Hepatocyte (in vitro differentiated cells): ENCODE measurements around the gene RBKS. TPM values are rescaled to one million over a fixed set of nuclear protein-coding genes. Genes with fewer than 3 reads are reported as not detected.
A peak's percentile ranks its signal among the peaks of the same experiment; 100 is the strongest.

Experiments used
- DNase-seq: peaks from one replicate; pipeline ENCODE4 v3.0.0-alpha.2; 2016; ENCODE audit warnings: low spot score
- H2AFZ ChIP-seq: fragments of 200-600 bp; sonication (generic); 2 replicates; pipeline ENCODE4 v1.6.0; 2016; ENCODE audit warnings: antibody characterized with exemption, mild to moderate bottlenecking
- H3K27ac ChIP-seq: fragments of 200-600 bp; sonication (generic); 2 replicates; pipeline ENCODE4 v1.5.1; 2016; ENCODE audit warnings: mild to moderate bottlenecking
- H3K27me3 ChIP-seq: fragments of 200-600 bp; sonication (generic); 2 replicates; pipeline ENCODE4 v1.6.1; 2016
- H3K36me3 ChIP-seq: fragments of 200-600 bp; sonication (generic); replicated peaks from 2 replicates; pipeline ENCODE4 v1.5.1; 2016; ENCODE audit warnings: low read depth; ENCODE audit not compliant: insufficient read depth
- H3K4me1 ChIP-seq: fragments of 200-600 bp; sonication (generic); 2 replicates; pipeline ENCODE4 v1.5.1; 2016; ENCODE audit warnings: mild to moderate bottlenecking, moderate library complexity; ENCODE audit not compliant: insufficient read depth
- H3K4me2 ChIP-seq: fragments of 200-600 bp; sonication (generic); 2 replicates; pipeline ENCODE4 v1.6.0; 2016
- H3K4me3 ChIP-seq: fragments of 200-600 bp; sonication (generic); 2 replicates; pipeline ENCODE4 v1.5.1; 2016; ENCODE audit warnings: mild to moderate bottlenecking
- H3K79me2 ChIP-seq: fragments of 200-600 bp; sonication (generic); 2 replicates; pipeline ENCODE4 v1.6.0; 2017; ENCODE audit warnings: mild to moderate bottlenecking
- H3K9me2 ChIP-seq: fragments of 200-600 bp; sonication (generic); replicated peaks from 2 replicates; pipeline ENCODE4 v1.6.0; 2017; ENCODE audit warnings: mild to moderate bottlenecking; ENCODE audit not compliant: insufficient read depth
- H3K9me3 ChIP-seq: fragments of 200-600 bp; sonication (generic); 2 replicates; pipeline ENCODE4 v1.5.1; 2016; ENCODE audit warnings: low read depth, mild to moderate bottlenecking
- H4K20me1 ChIP-seq: fragments of 200-600 bp; sonication (generic); 2 replicates; pipeline ENCODE4 v1.6.0; 2016; ENCODE audit warnings: mild to moderate bottlenecking; ENCODE audit not compliant: insufficient read depth, poor library complexity, severe bottlenecking
- EZH2 ChIP-seq: fragments of 200-600 bp; sonication (generic); IDR thresholded peaks from 2 replicates; pipeline ENCODE4 v1.6.1; 2016; ENCODE audit warnings: antibody characterized with exemption, mild to moderate bottlenecking, borderline replicate concordance
- EZH2phosphoT487 ChIP-seq: fragments of 200-600 bp; sonication (generic); IDR thresholded peaks from one replicate; pipeline ENCODE4 v1.6.1; 2018; ENCODE audit warnings: antibody characterized with exemption, mild to moderate bottlenecking, low read depth, moderate library complexity; ENCODE audit not compliant: unreplicated experiment, severe bottlenecking
- WGBS: methylation state at CpG from one replicate; pipeline ENCODE4 v1.1.6; 2016; ENCODE audit warnings: low lambda C conversion rate; ENCODE audit errors: missing lambda C conversion rate; 5-methylcytosine and 5-hydroxymethylcytosine counted together
- polyA plus RNA-seq: library from polyadenylated mRNA; unstranded; fragments of >200 nt; fragmentation: Nextera tagmentation; extraction: Ambion mirVana; gene quantifications from 2 replicates; pipeline ENCODE4 v1.2.1, GENCODE V29; 2016
- total RNA-seq: library from RNA; depleted of rRNA; stranded (reverse); fragments of >200 nt; gene quantifications from 2 replicates; pipeline ENCODE4 v1.2.3, GENCODE V29; 2014
- TF ChIP-seq, protein P1 (sequence below): fragments of 200-600 bp; sonication (generic); IDR thresholded peaks from 2 replicates; pipeline ENCODE4 v1.5.1; 2016; ENCODE audit warnings: antibody characterized with exemption, mild to moderate bottlenecking; ENCODE audit not compliant: poor library complexity

Gene RBKS
- total and polyA plus RNA-seq, 2 experiments from 2014 or later = 5.5 to 7.2 TPM

DNA sequence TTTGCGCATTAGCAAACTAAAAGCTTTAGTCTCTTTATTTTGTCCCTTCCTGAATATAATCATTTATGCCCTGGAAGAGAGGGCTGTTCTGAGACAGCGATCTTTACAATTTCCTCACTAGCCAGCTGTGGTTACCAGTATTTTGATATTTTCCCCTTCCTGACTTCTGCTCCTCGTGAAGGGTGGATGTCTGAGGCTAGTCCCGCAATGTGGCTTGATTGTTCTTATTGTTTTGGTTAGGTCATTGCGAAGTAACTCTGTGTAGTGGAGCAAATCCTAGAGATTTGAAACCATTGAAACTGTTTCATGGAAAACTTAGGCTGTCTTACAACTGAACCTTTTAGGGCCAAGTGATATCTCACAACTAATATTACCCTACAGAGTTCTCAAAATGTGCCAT lies 116.2 kb downstream of the RBKS start:
- Histone ChIP-seq H3K36me3 (peaks cover 4% of the 10 kb centered on the region), H3K4me1 (peaks cover 20% of the 10 kb centered on the region), H3K4me2 (peak overlapping the region; percentile 78), H3K9me2 (no peaks in the 10 kb centered on the region), H3K27me3 (no peaks in the 10 kb centered on the region), H3K9me3 (no peaks in the 10 kb centered on the region), H3K27ac (peak overlapping the region; percentile 96), H3K79me2 (peaks cover 70% of the 10 kb centered on the region), H2AFZ (no peak overlapping the region), H3K4me3 (no peak overlapping the region), H4K20me1 (peaks cover 7% of the 10 kb centered on the region)
- 84% methylated on average over 5 of the region's 5 CpGs for WGBS
- TF ChIP-seq, protein P1, sequence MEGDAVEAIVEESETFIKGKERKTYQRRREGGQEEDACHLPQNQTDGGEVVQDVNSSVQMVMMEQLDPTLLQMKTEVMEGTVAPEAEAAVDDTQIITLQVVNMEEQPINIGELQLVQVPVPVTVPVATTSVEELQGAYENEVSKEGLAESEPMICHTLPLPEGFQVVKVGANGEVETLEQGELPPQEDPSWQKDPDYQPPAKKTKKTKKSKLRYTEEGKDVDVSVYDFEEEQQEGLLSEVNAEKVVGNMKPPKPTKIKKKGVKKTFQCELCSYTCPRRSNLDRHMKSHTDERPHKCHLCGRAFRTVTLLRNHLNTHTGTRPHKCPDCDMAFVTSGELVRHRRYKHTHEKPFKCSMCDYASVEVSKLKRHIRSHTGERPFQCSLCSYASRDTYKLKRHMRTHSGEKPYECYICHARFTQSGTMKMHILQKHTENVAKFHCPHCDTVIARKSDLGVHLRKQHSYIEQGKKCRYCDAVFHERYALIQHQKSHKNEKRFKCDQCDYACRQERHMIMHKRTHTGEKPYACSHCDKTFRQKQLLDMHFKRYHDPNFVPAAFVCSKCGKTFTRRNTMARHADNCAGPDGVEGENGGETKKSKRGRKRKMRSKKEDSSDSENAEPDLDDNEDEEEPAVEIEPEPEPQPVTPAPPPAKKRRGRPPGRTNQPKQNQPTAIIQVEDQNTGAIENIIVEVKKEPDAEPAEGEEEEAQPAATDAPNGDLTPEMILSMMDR = no peak
- TF ChIP-seq EZH2phosphoT487 = no peak
- TF ChIP-seq EZH2 = no peak
- no peak for DNase-seq

DNA sequence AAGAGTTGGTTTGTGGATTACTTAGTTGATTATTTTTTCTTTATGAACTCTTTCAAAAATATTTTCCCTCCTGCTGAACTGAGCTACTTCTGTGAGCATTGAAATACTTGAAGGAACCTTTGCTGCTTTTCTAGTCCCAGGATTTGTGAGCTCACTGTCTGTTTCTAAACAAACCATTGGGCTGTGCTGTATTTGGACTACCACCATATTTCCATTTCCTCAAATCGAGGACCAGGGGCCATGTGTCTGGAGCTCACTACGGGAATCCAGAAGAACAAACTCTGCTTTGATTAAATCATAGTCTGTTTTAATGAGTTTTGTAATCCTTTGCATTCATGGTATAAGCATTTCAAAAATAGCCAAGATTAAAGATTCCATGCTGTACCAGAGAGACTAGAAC lies 117.4 kb downstream of the RBKS start:
- H3K79me2 ChIP-seq = peaks cover 59% of the 10 kb centered on the region
- peak overlapping the region; percentile 66 for H3K4me3 ChIP-seq
- H3K4me2 ChIP-seq = peak overlapping the region; percentile 78
- peaks cover 20% of the 10 kb centered on the region for H3K4me1 ChIP-seq
- no peak for DNase-seq
- no peak for TF ChIP-seq EZH2
- TF ChIP-seq, protein P1 = no peak
- TF ChIP-seq EZH2phosphoT487 = no peak
- H2AFZ ChIP-seq = no peak overlapping the region
- H3K36me3 ChIP-seq = peaks cover 4% of the 10 kb centered on the region
- no peaks in the 10 kb centered on the region for H3K27me3 ChIP-seq
- H3K9me3 ChIP-seq = no peaks in the 10 kb centered on the region
- H4K20me1 ChIP-seq = peaks cover 4% of the 10 kb centered on the region
- WGBS = 19% methylated on average over 2 of the region's 2 CpGs
- H3K9me2 ChIP-seq = no peaks in the 10 kb centered on the region
- H3K27ac ChIP-seq = peak overlapping the region; percentile 96

DNA sequence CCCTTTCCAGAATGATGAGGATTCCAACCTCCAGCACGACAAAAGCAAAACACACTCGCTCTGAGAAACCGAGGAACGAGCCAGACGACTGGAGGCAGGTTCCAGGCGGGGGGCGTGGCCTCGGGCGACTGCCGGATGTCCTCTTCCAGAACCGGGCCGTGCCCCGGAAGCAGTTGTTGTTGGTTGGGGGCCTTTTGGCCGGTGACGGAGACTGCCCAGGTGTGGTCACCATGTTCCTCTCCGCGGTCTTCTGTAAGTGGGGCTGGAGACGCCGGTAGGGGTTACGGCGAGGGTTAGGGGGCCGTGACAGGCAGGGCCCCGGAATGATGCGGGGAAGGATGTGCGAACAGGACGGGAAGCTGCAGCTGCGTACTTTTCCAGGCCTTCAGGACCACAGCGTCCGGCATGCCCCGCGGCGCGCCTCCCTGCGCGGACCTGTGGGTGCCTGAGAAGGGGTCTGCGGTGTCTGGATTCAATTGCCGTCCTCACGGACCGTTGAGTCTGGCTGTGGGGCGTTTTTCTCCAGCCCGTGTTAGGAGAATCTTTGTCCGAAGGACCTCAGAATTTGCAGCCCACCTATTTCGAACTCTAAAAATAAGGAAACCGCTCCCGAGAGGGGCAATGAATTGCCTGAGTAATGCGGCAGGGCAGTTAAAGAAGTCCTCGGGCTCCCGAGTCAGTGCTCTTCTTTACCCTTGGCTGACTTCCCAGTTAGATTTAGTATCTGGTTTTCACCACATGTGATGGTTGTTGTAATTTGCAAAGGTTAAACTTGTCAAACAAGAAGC lies 118.4 kb downstream of the RBKS start, which contains the start of gene MRPL33:
Gene MRPL33 (plus strand): TSS at position 172 of the 788 bp plus-strand sequence. CDS start 59 bp downstream, at position 231.
- Histone ChIP-seq H3K36me3 (peaks cover 4% of the 10 kb centered on the region), H3K27ac (peak within 1 kb of the TSS; percentile 96), H3K9me2 (no peaks in the 10 kb centered on the region), H3K27me3 (no peaks in the 10 kb centered on the region), H3K4me3 (peak within 1 kb of the TSS; percentile 66), H3K4me2 (peak within 1 kb of the TSS; percentile 78), H3K4me1 (peaks cover 20% of the 10 kb centered on the region), H2AFZ (peak within 1 kb of the TSS; percentile 74), H3K9me3 (no peaks in the 10 kb centered on the region), H4K20me1 (peaks cover under 1% of the 10 kb centered on the region), H3K79me2 (peaks cover 48% of the 10 kb centered on the region)
- WGBS = 1% methylated on average over 48 of the region's 48 CpGs
- peak; percentile 97 for DNase-seq
- TF ChIP-seq EZH2 (no peak), EZH2phosphoT487 (no peak)
- TF ChIP-seq, protein P1 = no peak
